Measurements from ENCODE around the gene DNAH3.
A peak's percentile ranks its signal among the peaks of the same experiment; 100 is the strongest.
"Not testable (repeated sequence)": the region's sequence is repeated elsewhere in the genome, so short reads cannot be mapped to it uniquely, and the experiment has no call there.

Gene DNAH3

GRCh38 chr16:20989496-20990070, 161.1 kb downstream of the DNAH3 start:
- not testable (repeated sequence) for DNase-seq

DNA sequence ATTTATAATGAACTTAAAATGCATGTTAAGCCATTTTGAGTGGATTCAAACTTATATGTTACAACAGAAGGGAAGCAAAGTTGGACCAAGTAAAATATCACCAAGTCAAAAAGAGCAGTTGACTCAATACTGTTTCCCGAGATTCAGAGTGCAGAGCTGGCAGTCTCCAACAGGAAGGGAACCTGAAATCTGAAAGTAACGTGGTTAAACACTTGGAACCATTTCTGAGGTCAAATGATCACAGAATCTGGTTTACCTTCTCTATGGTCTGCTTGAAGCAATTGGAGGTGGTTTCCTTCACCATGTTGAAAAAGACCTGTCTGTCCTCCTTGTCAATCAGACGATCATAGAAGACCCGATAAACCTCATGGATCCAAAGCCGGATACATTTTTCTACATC, 163.6 kb downstream of the DNAH3 start:
- DNase-seq, result no peak

- no peak for DNase-seq
Observed at GRCh38 chr16:20984019-20984418, 166.6 kb downstream of the DNAH3 start.

DNA sequence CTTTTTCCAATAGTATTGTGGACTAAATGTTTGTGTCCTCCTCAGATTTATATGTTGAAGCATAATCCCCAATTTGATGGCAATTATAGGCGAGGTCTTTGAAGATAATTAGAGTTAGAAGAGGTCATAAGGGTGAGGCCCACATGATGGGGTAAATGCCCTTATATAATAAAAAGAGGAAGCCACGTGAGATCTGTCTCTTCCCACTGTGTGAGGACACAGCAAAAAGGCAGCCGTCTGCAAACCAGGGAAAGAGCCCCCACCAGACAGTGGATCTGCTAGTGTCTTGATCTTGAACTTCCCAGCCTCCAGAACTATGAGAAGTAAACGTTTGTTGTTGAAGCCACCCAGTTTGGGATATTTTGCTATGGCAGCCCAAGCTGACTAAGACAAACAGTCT, 174.1 kb downstream of the DNAH3 start:
- DNase-seq, result no peak

GRCh38 chr16:20973201-20973600, 177.4 kb downstream of the DNAH3 start:
- DNase-seq, result not testable (repeated sequence)

DNA sequence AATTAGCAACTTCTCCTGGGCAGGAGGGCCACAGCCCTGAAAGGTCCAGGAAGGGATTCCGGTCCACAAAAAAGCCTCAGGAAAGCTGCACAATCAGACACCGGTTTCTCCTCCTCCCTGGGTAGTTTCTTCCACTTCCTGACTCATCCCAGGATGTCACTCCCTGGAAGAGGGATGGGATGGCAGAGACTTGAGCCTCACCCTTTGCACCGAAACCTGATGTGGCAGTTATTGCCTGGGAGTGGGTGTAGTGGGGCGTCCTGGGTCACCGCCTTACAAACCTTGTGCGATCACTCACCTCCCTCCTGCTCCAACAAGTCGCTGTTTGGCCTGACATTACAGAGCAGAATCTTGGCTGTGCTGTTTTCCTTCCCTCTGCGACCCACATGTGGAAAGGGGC, 179.2 kb downstream of the DNAH3 start:
- DNase-seq, result no peak

- DNase-seq, result no peak
Observed at GRCh38 chr16:20969386-20969785, 181.3 kb downstream of the DNAH3 start.

DNA sequence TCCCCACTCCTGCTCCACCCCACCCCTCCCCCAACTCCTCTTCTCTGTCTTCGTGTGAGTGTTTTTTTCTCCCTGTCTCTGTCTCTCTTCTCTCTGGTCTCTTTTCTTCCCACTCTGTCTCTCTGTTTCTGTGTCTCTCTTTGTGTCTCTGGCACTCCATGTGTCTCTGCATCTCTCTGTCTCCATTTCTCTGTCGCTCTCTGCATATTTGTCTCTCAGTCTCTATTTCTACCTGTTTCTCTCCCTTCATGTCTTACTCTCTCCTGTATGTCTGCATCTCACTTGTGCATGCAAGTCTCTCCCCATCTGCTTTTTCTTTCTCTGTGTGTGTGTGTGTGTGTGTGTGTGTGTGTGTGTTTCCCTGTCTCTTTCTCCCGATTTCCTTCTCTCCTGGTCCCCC, 181.9 kb downstream of the DNAH3 start:
- no peak for DNase-seq

GRCh38 chr16:20960899-20961298, 189.7 kb downstream of the DNAH3 start:
- no peak for DNase-seq

GRCh38 chr16:20957153-20957552, 193.5 kb downstream of the DNAH3 start:
- DNase-seq, result no peak

DNA sequence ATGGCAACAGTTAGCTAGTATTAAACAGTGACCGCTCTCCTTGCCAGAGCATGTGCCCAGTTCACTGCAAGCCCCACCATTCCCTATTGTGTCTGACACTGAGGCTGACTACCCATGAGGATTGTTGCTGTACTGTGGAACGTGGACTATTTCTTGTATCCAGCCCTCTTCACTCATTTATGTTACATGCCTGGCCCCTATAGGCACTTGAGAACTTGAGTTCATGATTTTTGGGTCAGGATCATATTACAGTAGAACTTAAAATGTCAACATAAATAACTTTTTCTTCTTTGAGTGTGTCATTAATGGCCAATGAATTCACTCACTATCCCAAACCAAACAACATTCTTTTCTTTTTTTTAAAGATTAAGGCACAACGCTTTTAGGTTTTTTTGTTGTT, 194.3 kb downstream of the DNAH3 start:
- no peak for DNase-seq

DNA sequence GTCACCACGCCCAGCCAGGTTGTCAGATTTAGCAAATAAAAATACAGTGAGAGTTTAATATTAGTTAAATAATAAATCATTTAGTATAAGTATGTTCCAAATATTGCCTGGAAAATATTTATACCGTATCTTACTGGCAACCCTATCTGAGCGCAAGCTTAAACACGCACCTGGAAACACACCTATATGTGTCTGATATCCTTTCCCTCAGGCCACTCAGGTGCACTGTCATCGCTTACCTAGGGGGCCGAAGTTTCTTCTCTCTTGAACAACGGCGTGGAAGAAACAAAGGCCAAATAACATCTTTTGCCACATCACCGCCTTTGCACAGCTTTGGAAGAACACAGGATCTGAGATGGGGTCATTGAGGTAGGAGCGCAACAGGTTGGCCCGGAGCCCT, 196.1 kb downstream of the DNAH3 start:
- DNase-seq, result no peak

DNA sequence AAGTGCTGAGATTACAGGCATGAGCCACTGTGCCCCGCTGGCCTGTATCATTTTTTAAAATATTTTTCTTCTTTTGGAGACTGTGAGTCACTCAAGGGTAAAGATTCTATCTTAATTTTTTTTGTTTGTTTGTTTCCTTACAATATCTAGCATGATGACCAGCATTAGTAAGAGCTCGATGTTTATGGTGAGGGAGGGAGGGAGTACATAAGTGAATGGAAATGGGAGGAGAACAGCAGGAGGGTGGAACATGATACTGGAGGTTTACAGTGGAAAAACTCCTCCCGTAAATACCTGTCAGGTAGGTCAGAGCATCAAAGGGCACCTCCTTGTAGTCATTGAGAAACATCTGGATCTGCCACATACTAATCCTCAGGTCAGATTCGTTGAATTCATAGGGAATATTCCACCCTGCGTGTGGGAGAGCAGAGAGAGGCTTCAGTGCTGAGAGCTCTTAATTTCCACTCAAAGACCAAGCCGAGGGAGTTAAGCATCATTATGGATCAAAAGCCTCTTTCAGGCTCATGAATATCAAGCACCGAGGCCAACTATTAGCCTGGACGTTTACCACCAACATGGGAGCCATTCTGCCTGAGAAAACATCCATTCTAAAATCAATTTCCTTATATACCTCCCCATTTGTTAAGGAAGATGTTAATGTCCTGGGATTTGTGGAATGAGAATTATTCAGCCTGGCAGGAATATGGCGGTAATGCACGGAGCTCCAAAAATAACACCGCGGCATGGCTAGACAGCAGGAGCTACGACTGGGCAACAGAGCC, 198.3 kb downstream of the DNAH3 start:
- no peak for DNase-seq

GRCh38 chr16:20950294-20950693, 200.4 kb downstream of the DNAH3 start:
- DNase-seq, result no peak

GRCh38 chr16:20949660-20950059, 201.0 kb downstream of the DNAH3 start:
- no peak for DNase-seq

- DNase-seq, result no peak
Observed at GRCh38 chr16:20948444-20948843, 202.2 kb downstream of the DNAH3 start.

GRCh38 chr16:20946015-20946629, 204.5 kb downstream of the DNAH3 start:
- DNase-seq, result no peak

- not testable (repeated sequence) for DNase-seq
Observed at GRCh38 chr16:20945575-20945875, 205.1 kb downstream of the DNAH3 start.

GRCh38 chr16:20944861-20945574, 205.6 kb downstream of the DNAH3 start:
- DNase-seq, result no peak

GRCh38 chr16:20942256-20942655, 208.4 kb downstream of the DNAH3 start:
- no peak for DNase-seq

- no peak for DNase-seq
Observed at GRCh38 chr16:20941636-20941926, 209.1 kb downstream of the DNAH3 start.

DNA sequence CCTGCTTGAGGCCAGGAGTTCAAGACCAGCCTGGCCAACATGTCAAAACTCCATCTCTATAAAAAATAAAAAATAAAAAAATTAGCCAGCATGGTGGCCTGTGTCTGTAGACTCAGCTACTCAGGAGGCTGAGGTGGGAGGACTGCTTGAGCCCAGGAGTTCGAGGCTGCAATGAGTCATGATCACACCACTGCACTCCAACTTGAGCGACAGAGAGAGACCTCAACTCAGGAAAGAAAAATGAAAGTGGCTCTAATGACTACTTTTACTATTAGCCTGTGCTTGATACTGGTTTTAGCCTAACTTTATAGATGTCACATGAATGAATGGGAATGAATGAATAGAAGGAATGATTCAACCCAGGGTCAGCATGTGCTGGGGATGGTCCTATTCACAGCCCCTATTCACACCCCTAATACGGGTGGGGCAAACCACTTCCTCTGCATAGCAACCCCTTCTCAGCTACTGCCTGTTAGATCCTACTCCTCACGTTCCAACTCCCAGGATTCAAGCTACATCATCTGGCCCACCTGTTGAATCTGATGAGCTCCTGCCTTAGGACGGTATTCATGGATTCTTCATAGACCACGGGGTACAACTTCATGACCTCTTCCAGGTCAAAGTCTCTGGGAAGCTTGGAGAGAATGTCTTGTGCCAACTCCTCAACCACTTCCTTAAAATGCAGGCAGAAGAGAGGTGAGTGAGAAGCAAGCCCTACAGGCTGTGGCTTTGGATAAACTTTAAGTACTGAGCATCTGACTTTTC, 209.6 kb downstream of the DNAH3 start:
- DNase-seq, result peak in 1 of 2 donors; percentile 31

- DNase-seq, result no peak
Observed at GRCh38 chr16:20939611-20940010, 211.0 kb downstream of the DNAH3 start.
